Lower leg skin (tissue), 3 donors: ENCODE measurements around the gene CKM.

Source experiments
- CTCF ChIP-seq, 3 donors: fragments of 450-650 bp; IDR thresholded peaks; one replicate each; pipeline ENCODE4 v1.5.1; 2016; ENCODE audit warnings: antibody characterized with exemption in 3 of 3, mild to moderate bottlenecking in 3 of 3, moderate library complexity in 2 of 3
- POLR2A ChIP-seq, 2 donors: fragments of 450-650 bp; IDR thresholded peaks; one replicate each; pipeline ENCODE4 v1.6.1; 2016 to 2017; ENCODE audit warnings: antibody characterized with exemption in 2 of 2, mild to moderate bottlenecking in 1 of 2, moderate library complexity in 1 of 2

- TF ChIP-seq CTCF (IDR thresholded peaks at IDR 0.05) (no peak), POLR2A (IDR thresholded peaks at IDR 0.05) (no peak)
Measured at GRCh38 chr19:45355910-45356309, 33.2 kb upstream of the CKM start.
